ENCODE data around the gene ZBTB21.

- TF ChIP-seq POLR2AphosphoS5 (IDR thresholded peaks at IDR 0.05; ENCODE audit: low read depth, low read length) (no peak), FOXP2 (optimal IDR thresholded peaks at IDR 0.05; ENCODE audit: borderline replicate concordance, extremely low read depth, extremely low read length, insufficient read depth) (no peak), REST (IDR thresholded peaks at IDR 0.05; ENCODE audit: insufficient read depth in 1 of 2, low read depth in 2 of 2, low read length in 2 of 2) (no peak), SIN3A (IDR thresholded peaks at IDR 0.05; ENCODE audit: borderline replicate concordance, insufficient read depth, low read length) (no peak), TAF1 (IDR thresholded peaks at IDR 0.05; ENCODE audit: borderline replicate concordance, insufficient read depth, low read length) (no peak)
Observed at GRCh38 chr21:41965045-41965444, 45.1 kb downstream of the ZBTB21 start.

Data from PFSK-1 (cell line).